Stimulated activated CD4-positive, alpha-beta T cell treated with anti-CD3 and anti-CD28 coated beads, Interleukin-15, amount 100 ng/mL, for 48 hours (primary cell): ENCODE results near the gene GLYATL3.

ENCODE experiments used
- DNase-seq, 2 donors: peaks; one replicate each; pipeline ENCODE4 v3.0.0-alpha.2; 2020; ENCODE audit warnings: low read depth in 2 of 2

GLYATL3 gene

GRCh38 chr6:49548613-49549304, 49.0 kb downstream of the GLYATL3 start:
- no peak for DNase-seq

GRCh38 chr6:49549691-49550491, 50.2 kb downstream of the GLYATL3 start:
- DNase-seq = no peak

- no peak for DNase-seq
These were observed 50.9 kb downstream of the GLYATL3 start, which contains the start of gene C6orf141 for GRCh38 chr6:49550492-49551077. Gene C6orf141 (plus strand): TSS chr6:49550668. CDS start chr6:49550793, 125 bp downstream.

- no peak for DNase-seq
These were observed 51.5 kb downstream of the GLYATL3 start for GRCh38 chr6:49551078-49551865.

- no peak for DNase-seq
These were observed 52.1 kb downstream of the GLYATL3 start for GRCh38 chr6:49551866-49552129.

- DNase-seq = no peak
These were observed 52.9 kb downstream of the GLYATL3 start for GRCh38 chr6:49552596-49552995.

GRCh38 chr6:49553384-49553783, 53.7 kb downstream of the GLYATL3 start:
- DNase-seq = no peak

GRCh38 chr6:49555951-49556350, 56.2 kb downstream of the GLYATL3 start:
- no peak for DNase-seq

- DNase-seq = no peak
These were observed 56.7 kb downstream of the GLYATL3 start for GRCh38 chr6:49556429-49556837.

GRCh38 chr6:49557177-49557576, 57.5 kb downstream of the GLYATL3 start:
- no peak for DNase-seq

- no peak for DNase-seq
These were observed 58.5 kb downstream of the GLYATL3 start for GRCh38 chr6:49558238-49558637.

- DNase-seq = no peak
These were observed 63.5 kb downstream of the GLYATL3 start for GRCh38 chr6:49563006-49563886.

GRCh38 chr6:49564552-49564951, 64.8 kb downstream of the GLYATL3 start:
- DNase-seq = no peak

- DNase-seq = no peak
These were observed 65.5 kb downstream of the GLYATL3 start for GRCh38 chr6:49565261-49565660.

- DNase-seq = no peak
These were observed 66.1 kb downstream of the GLYATL3 start for GRCh38 chr6:49565855-49566254.

- DNase-seq = no peak
These were observed 70.9 kb downstream of the GLYATL3 start for GRCh38 chr6:49570474-49571079.

GRCh38 chr6:49576618-49577017, 76.9 kb downstream of the GLYATL3 start:
- no peak for DNase-seq
